Breast epithelium (tissue), 4 donors: ENCODE results near the gene FOCAD. TPM values are rescaled to one million over a fixed set of nuclear protein-coding genes. Genes with fewer than 3 reads are reported as not detected.
"Not testable (repeated sequence)": the region's sequence is repeated elsewhere in the genome, so short reads cannot be mapped to it uniquely, and the experiment has no call there.

Experiments used
- DNase-seq, 2 donors: peaks; one replicate each; pipeline ENCODE4 v3.0.0-alpha.2; 2019; ENCODE audit warnings: low spot score in 2 of 2
- H3K27ac ChIP-seq, 2 donors: fragments of 200-600 bp; sonication (generic) in 1 of 2; one replicate each; pipeline ENCODE4 v1.5.1; 2016 to 2019; ENCODE audit warnings: mild to moderate bottlenecking in 1 of 2
- H3K27me3 ChIP-seq, 2 donors: fragments of 200-600 bp; sonication (generic) in 1 of 2; one replicate each; pipeline versions ENCODE4 v1.5.1 to v1.6.0; 2017 to 2019; ENCODE audit warnings: control low read depth in 1 of 2, mild to moderate bottlenecking in 1 of 2
- H3K36me3 ChIP-seq: fragments of 200-600 bp; one replicate; pipeline ENCODE4 v1.5.1; 2019
- H3K4me1 ChIP-seq, 2 donors: fragments of 200-600 bp; sonication (generic); one replicate each; pipeline ENCODE4 v1.5.1; 2016 to 2019; ENCODE audit warnings: control low read depth in 1 of 2
- H3K4me3 ChIP-seq, 3 donors: fragments of 200-600 bp; sonication (generic); 1 replicate in 2 of 3; 2 replicates in 1 of 3; pipeline ENCODE4 v1.5.1; 2016 to 2019; ENCODE audit warnings: mild to moderate bottlenecking in 3 of 3, moderate library complexity in 2 of 3
- H3K9me3 ChIP-seq, 2 donors: fragments of 200-600 bp; sonication (generic) in 1 of 2; one replicate each; pipeline ENCODE4 v1.5.1; 2016 to 2019; ENCODE audit warnings: control low read depth in 1 of 2
- CTCF ChIP-seq, 3 donors: fragments of 450-650 bp; IDR thresholded peaks; one replicate each; pipeline ENCODE4 v1.5.1; 2016 to 2017; ENCODE audit warnings: antibody characterized with exemption in 3 of 3, mild to moderate bottlenecking in 3 of 3, moderate library complexity in 3 of 3
- POLR2A ChIP-seq: fragments of 450-650 bp; IDR thresholded peaks from one replicate; pipeline ENCODE4 v1.6.1; 2016; ENCODE audit warnings: antibody characterized with exemption, mild to moderate bottlenecking, moderate library complexity
- POLR2AphosphoS5 ChIP-seq, 3 donors: sonication (generic); formaldehyde crosslinking; IDR thresholded peaks; one replicate each; pipeline ENCODE4 v1.6.1; 2017; ENCODE audit warnings: antibody characterized with exemption in 3 of 3
- intact Hi-C: fragments of 100-400 bp; cut with DNase I; formaldehyde crosslinking; loops from one replicate; pipeline ENCODE4 v1.15.1; 2023; ENCODE audit warnings: low total_unique reads
- total RNA-seq, 3 donors: library from RNA; depleted of rRNA; stranded (reverse); fragments of >200 nt; gene quantifications; one replicate each; pipeline ENCODE4 v1.1.0, GENCODE V29; 2016

FOCAD gene
- total RNA-seq, 3 donors from 2014 or later, result 23.4 to 48.1 (median 36.7) TPM

- no peak for DNase-seq
- intact Hi-C loops, result no loop called here
- TF ChIP-seq POLR2AphosphoS5 (IDR thresholded peaks at IDR 0.05) (no peak), CTCF (IDR thresholded peaks at IDR 0.05) (no peak), POLR2A (no peak)
- H3K27me3 ChIP-seq, result no peaks in the 10 kb centered on the region
- H3K27ac ChIP-seq, result no peak overlapping the region
- no peaks in the 10 kb centered on the region for H3K36me3 ChIP-seq
- H3K4me1 ChIP-seq, result no peaks in the 10 kb centered on the region
- no peaks in the 10 kb centered on the region for H3K9me3 ChIP-seq
- no peak overlapping the region for H3K4me3 ChIP-seq
These were observed 33.2 kb upstream of the FOCAD start for GRCh38 chr9:20650750-20651299.

- intact Hi-C loops, result no loop called here
- no peak for DNase-seq
- no peaks in the 10 kb centered on the region for H3K36me3 ChIP-seq
- TF ChIP-seq CTCF (IDR thresholded peaks at IDR 0.05), result no peak
- TF ChIP-seq POLR2AphosphoS5 (IDR thresholded peaks at IDR 0.05), result no peak
- no peak for TF ChIP-seq POLR2A
- no peaks in the 10 kb centered on the region for H3K4me1 ChIP-seq
- H3K27ac ChIP-seq, result no peak overlapping the region
- no peaks in the 10 kb centered on the region for H3K9me3 ChIP-seq
- H3K27me3 ChIP-seq, result no peaks in the 10 kb centered on the region
- H3K4me3 ChIP-seq, result no peak overlapping the region
These were observed 32.1 kb upstream of the FOCAD start for GRCh38 chr9:20651939-20652338.

- Histone ChIP-seq H3K27ac (peak overlapping the region in 1 of 2 donors; percentile 5), H3K4me3 (peak overlapping the region; percentile 45 to 59 (median 52))
- H3K4me1 ChIP-seq, DNase-seq, H3K27me3 ChIP-seq, intact Hi-C loops, H3K9me3 ChIP-seq, H3K36me3 ChIP-seq: not testable (repeated sequence)
These were observed 25.8 kb upstream of the FOCAD start for GRCh38 chr9:20658246-20658667.

- TF ChIP-seq CTCF (IDR thresholded peaks at IDR 0.05), result no peak
- H3K27me3 ChIP-seq, result no peaks in the 10 kb centered on the region
- H3K9me3 ChIP-seq, result no peaks in the 10 kb centered on the region
- H3K4me1 ChIP-seq, result no peaks in the 10 kb centered on the region
- H3K27ac ChIP-seq, result peak overlapping the region in 1 of 2 donors; percentile 5
- no peak for DNase-seq
- intact Hi-C loops, result no loop called here
- H3K4me3 ChIP-seq, result peak overlapping the region; percentile 45 to 59 (median 52)
- H3K36me3 ChIP-seq, result no peaks in the 10 kb centered on the region
These were observed 25.2 kb upstream of the FOCAD start for GRCh38 chr9:20658677-20659473.

GRCh38 chr9:20659474-20659967 is 24.5 kb upstream of the FOCAD start:
- Histone ChIP-seq H3K36me3 (no peaks in the 10 kb centered on the region), H3K27ac (no peak overlapping the region), H3K27me3 (no peaks in the 10 kb centered on the region), H3K4me3 (peak overlapping the region in 1 of 3 donors; percentile 52), H3K9me3 (no peaks in the 10 kb centered on the region), H3K4me1 (no peaks in the 10 kb centered on the region)
- intact Hi-C loops, result no loop called here
- no peak for DNase-seq
- no peak for TF ChIP-seq CTCF (IDR thresholded peaks at IDR 0.05)
- no peak for TF ChIP-seq POLR2AphosphoS5 (IDR thresholded peaks at IDR 0.05)
- no peak for TF ChIP-seq POLR2A
